Thymus (tissue), 11 donors: ENCODE measurements around the gene MRPS34. TPM values are rescaled to one million over a fixed set of nuclear protein-coding genes. Genes with fewer than 3 reads are reported as not detected.

Experiments used
- DNase-seq, 9 donors: peaks; one replicate each; pipeline ENCODE4 v3.0.0-alpha.2; 2013; ENCODE audit warnings: low spot score in 9 of 9, low read depth in 6 of 9, missing footprints in 1 of 9
- H3K27ac ChIP-seq, 2 donors: one replicate each; pipeline ENCODE4 v1.5.1; 2013; ENCODE audit warnings: control low read depth in 1 of 2, low read depth in 1 of 2, low read length in 1 of 2, mild to moderate bottlenecking in 1 of 2, moderate library complexity in 1 of 2
- H3K27me3 ChIP-seq, 2 donors: one replicate each; pipeline ENCODE4 v1.5.1; 2013; ENCODE audit warnings: low read length in 1 of 2; ENCODE audit not compliant: control insufficient read depth in 2 of 2, insufficient read depth in 1 of 2
- H3K36me3 ChIP-seq, 2 donors: one replicate each; pipeline ENCODE4 v1.5.1; 2013; ENCODE audit warnings: low read length in 1 of 2, mild to moderate bottlenecking in 1 of 2, moderate library complexity in 1 of 2; ENCODE audit not compliant: control insufficient read depth in 2 of 2, insufficient read depth in 2 of 2
- H3K4me1 ChIP-seq, 2 donors: one replicate each; pipeline ENCODE4 v1.5.1; 2013; ENCODE audit warnings: low read length in 2 of 2; ENCODE audit not compliant: control insufficient read depth in 2 of 2, insufficient read depth in 2 of 2
- H3K4me3 ChIP-seq, 2 donors: one replicate each; pipeline ENCODE4 v1.5.1; 2013; ENCODE audit warnings: low read length in 2 of 2, control low read depth in 1 of 2, mild to moderate bottlenecking in 1 of 2
- H3K9me3 ChIP-seq, 2 donors: one replicate each; pipeline ENCODE4 v1.5.1; 2013; ENCODE audit warnings: low read length in 1 of 2, mild to moderate bottlenecking in 1 of 2; ENCODE audit not compliant: control insufficient read depth in 2 of 2, insufficient read depth in 1 of 2
- WGBS: extraction: QIAGEN DNeasy Blood & Tissue Kit; methylation state at CpG from one replicate; pipeline ENCODE4 v1.1.7; 2013; 5-methylcytosine and 5-hydroxymethylcytosine counted together
- polyA plus RNA-seq: library from polyadenylated mRNA; stranded (reverse); fragments of 200-250 nt; gene quantifications from one replicate; pipeline ENCODE4 v1.2.3, GENCODE V29; 2013
- total RNA-seq: library from RNA; stranded (reverse); fragments of 120-200 nt; gene quantifications from one replicate; pipeline ENCODE4 v1.2.4, GENCODE V29; 2013
- donor health status: healthy.

MRPS34 gene
- total and polyA plus RNA-seq, 2 donors = 101 to 103 TPM

DNA sequence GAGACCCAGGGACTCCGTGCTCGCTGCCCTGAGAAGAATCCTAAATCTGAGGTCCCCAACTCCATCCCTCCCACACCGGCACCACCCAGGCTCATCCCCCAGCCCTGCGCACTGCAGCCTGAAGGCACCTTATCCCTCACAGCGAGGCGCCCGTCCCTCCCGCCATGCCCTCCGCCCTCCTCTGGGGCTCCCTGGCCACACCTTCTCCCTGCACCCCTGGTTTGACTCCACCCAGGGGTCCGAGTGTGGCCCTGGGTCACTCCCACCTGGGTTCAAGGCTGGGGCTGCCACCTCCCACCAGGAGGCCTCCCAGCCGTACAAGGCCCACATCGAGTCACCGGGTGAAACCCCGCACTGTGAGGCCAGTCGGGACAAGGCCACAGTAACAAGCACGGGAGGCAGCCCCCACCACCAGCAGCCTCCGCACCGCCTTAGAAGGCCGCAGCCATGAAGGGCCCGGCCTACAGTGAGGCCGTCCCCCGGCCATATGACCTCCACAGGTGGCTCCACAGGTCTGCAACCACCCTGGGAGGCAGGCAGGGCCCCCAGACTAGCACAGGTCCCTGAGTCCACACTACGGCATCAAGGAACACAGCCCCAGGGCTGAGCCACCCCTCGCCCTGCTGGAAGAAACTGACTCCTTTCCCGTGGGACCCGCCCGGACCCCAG lies 45.4 kb upstream of the MRPS34 start:
- H3K4me1 ChIP-seq = no peaks in the 10 kb centered on the region
- no peaks in the 10 kb centered on the region for H3K9me3 ChIP-seq
- peaks cover 33 to 54% of the 10 kb centered on the region in 2 donors for H3K36me3 ChIP-seq
- no peak overlapping the region for H3K27ac ChIP-seq
- no peaks in the 10 kb centered on the region for H3K27me3 ChIP-seq
- 98% methylated on average over 27 of the region's 27 CpGs for WGBS
- no peak for DNase-seq
- H3K4me3 ChIP-seq = no peak overlapping the region

DNA sequence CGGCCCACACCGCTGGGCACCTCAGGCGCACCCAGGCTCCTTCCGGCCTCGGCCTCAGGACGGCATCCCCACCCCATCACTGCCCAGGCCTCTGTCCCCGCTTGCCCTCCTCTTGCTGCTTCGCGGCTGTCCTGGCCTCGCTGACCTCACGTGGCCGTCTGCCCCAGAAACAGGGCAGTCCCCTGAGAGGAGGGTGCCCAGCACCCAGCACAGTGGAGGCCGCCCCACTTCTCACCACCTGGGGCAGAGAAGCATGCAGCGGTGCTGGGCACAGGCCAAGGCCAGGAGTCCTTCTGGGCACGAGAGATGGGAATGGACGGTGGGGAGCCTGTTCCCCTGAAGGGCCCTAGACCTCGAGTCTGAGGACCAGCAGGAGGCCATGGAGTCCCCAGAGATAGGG lies 44.8 kb upstream of the MRPS34 start:
- peaks cover 33 to 56% of the 10 kb centered on the region in 2 donors for H3K36me3 ChIP-seq
- no peaks in the 10 kb centered on the region for H3K4me1 ChIP-seq
- no peak overlapping the region for H3K4me3 ChIP-seq
- WGBS = 98% methylated on average over 17 of the region's 17 CpGs
- H3K27ac ChIP-seq = no peak overlapping the region
- no peak for DNase-seq
- H3K9me3 ChIP-seq = no peaks in the 10 kb centered on the region
- H3K27me3 ChIP-seq = no peaks in the 10 kb centered on the region

DNA sequence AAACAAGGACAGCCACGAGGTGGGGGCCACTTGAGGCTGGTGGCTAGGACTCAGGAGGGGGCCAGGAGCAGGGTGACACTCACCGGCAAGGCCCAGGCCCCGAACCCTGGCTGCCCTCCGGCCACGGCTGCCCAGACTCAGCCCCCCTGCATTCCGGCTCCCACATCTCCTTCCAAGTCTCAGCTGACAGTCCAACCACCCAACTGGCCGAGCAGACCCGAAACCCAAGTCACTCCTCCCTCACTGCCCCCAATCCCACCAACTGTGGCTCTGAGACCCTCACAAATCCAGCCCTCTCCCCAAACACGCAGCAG lies 44.3 kb upstream of the MRPS34 start:
- H3K4me1 ChIP-seq = no peaks in the 10 kb centered on the region
- DNase-seq = no peak

DNA sequence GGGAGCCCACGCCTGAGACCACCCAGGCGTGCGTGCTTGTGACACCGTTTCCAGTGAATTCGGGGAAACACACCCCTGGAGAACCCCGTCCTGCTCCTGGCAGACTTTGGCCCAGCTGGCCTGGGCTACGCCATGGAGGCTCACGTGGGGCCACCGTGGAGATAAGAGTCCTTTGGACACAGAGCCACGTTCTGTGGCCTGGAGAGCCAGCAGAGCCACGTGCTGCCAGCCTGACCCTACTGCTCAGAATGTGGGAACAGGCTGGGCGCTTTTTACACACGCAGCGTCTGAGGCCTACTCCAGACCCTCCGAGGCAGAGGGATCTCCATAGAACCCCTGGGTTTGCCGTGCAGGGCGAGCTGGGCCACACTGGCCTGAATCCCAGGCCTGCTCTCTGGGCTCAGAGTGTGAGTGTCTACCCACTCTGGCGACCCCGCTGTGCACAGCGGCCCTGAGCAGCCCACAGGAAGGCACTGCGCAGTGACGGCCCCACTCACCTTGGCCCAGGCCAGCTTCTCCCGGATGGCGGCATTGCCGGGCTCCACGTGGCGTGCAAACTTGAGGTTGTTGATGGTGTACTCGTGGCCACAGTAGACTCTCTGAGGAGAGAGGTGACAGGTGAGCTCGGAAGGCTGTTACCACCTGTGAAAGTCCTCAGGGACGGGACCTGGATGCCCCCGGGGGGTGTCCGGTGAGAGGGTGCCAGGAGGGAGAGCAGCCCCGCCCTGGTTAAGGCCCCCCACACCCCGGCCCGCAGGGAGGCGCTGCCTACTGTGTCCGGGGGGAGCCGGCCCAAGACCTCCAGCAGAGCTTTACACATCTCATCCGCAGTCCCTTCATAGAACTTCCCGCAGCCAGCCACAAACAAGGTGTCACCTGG lies 43.7 kb upstream of the MRPS34 start:
- Histone ChIP-seq H3K9me3 (no peaks in the 10 kb centered on the region), H3K4me1 (no peaks in the 10 kb centered on the region), H3K27me3 (no peaks in the 10 kb centered on the region), H3K36me3 (peaks cover 24 to 46% of the 10 kb centered on the region in 2 donors), H3K4me3 (no peak overlapping the region), H3K27ac (no peak overlapping the region)
- DNase-seq = no peak
- 98% methylated on average over 40 of the region's 40 CpGs for WGBS

More for the DNA sequence above, 44.3 kb upstream of the MRPS34 start:
- no peak overlapping the region for H3K4me3 ChIP-seq
- H3K27me3 ChIP-seq = no peaks in the 10 kb centered on the region
- H3K27ac ChIP-seq = no peak overlapping the region
- peaks cover 30 to 51% of the 10 kb centered on the region in 2 donors for H3K36me3 ChIP-seq
- WGBS = over 99% methylated on average over 9 of the region's 9 CpGs
- H3K9me3 ChIP-seq = no peaks in the 10 kb centered on the region

DNA sequence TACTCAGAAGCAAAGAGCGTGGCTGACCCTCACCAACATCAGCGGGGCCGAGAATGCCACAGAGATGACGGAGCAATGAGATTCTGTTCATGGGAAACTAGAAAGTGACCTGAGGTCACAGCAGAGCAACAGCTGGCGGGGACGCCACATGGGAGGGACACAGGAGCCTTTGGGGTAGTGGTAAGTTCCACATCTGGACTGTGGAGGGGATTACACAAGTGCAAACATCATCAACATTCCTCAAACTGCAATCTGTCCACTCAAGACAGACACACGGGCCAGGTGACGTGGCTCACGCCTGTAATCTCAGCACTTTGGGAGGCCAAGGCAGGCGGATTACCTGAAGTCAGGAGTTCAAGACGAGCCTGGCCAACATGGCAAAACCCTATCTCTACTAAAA lies 42.5 kb upstream of the MRPS34 start:
- no peak overlapping the region for H3K4me3 ChIP-seq
- no peaks in the 10 kb centered on the region for H3K27me3 ChIP-seq
- H3K9me3 ChIP-seq = no peaks in the 10 kb centered on the region
- H3K4me1 ChIP-seq = no peaks in the 10 kb centered on the region
- no peak for DNase-seq
- 98% methylated on average over 11 of the region's 11 CpGs for WGBS
- H3K36me3 ChIP-seq = peaks cover 20 to 39% of the 10 kb centered on the region in 2 donors
- no peak overlapping the region for H3K27ac ChIP-seq

DNA sequence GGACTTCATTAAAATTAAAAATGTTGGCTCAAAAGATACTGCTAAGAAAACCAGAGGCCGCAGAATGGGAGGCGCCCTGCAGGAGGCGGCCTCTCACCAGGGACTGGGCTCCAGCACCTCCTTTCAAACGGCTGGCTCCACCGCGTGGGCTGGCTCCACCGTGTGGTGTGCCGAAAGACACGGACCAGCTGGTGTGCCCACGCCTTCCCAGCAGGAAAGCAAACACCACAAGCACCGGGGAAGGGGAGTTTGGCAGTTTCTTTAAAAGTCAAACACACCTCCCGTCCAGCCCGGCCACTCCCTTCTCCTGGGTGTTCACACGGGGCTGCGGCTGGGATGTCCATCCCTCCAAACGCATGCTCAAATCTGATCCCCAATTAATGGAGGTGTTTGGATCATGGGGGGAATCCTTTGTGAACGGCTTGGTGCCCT lies 39.8 kb upstream of the MRPS34 start:
- peak in 2 of 9 donors; percentile 31 to 52 for DNase-seq
- 42% methylated on average over 17 of the region's 17 CpGs for WGBS
- Histone ChIP-seq H3K9me3 (no peaks in the 10 kb centered on the region), H3K27me3 (no peaks in the 10 kb centered on the region), H3K36me3 (peaks cover 38 to 41% of the 10 kb centered on the region in 2 donors), H3K4me3 (no peak overlapping the region), H3K4me1 (no peaks in the 10 kb centered on the region), H3K27ac (no peak overlapping the region)

DNA sequence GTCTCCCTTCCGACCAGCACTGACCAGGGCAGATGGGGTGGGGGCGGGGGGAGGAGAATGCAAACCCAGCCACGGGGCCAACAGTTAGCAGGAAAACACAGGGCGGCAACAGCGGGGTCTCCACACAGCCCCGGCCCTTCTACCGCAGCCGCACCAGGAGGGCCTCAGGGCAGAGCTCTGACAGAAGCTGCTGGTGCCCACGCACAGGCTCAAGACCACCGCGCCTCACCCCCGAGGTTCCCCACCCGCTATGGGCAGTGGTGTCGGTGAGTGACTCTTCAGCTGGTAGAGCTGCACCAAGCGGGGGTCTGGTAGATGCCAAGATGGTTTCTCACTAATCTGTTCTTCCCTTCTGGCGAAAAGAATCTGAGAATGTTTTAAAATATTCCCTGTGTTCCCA lies 37.6 kb upstream of the MRPS34 start:
- WGBS = 98% methylated on average over 16 of the region's 16 CpGs
- Histone ChIP-seq H3K4me1 (no peaks in the 10 kb centered on the region), H3K4me3 (no peak overlapping the region), H3K9me3 (peaks cover 0 to 7% of the 10 kb centered on the region in 2 donors), H3K27me3 (no peaks in the 10 kb centered on the region), H3K27ac (no peak overlapping the region), H3K36me3 (peaks cover 27 to 37% of the 10 kb centered on the region in 2 donors)
- no peak for DNase-seq

DNA sequence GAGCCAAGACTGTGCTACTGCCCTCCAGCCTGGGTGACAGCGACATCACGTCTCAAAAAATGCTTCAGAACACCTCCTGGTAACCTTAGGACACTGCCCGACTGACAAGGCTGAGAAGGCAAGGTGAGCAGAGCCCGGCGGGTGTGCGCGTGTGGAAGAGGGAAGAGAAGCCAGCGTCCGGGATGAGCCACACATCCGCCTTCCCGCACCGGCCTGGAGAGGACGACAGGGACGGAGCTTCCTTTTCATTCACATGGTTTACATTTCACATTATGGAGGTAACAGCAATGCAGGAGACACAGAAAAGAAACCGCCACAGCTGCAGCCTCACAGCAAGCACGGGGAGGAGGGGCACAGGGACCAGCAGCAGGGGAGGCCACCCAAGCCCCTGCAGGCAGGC lies 37.2 kb upstream of the MRPS34 start:
- Histone ChIP-seq H3K27ac (no peak overlapping the region), H3K36me3 (peaks cover 25 to 33% of the 10 kb centered on the region in 2 donors), H3K4me1 (no peaks in the 10 kb centered on the region), H3K4me3 (no peak overlapping the region), H3K9me3 (peaks cover 0 to 7% of the 10 kb centered on the region in 2 donors), H3K27me3 (no peaks in the 10 kb centered on the region)
- 98% methylated on average over 16 of the region's 16 CpGs for WGBS
- no peak for DNase-seq

DNA sequence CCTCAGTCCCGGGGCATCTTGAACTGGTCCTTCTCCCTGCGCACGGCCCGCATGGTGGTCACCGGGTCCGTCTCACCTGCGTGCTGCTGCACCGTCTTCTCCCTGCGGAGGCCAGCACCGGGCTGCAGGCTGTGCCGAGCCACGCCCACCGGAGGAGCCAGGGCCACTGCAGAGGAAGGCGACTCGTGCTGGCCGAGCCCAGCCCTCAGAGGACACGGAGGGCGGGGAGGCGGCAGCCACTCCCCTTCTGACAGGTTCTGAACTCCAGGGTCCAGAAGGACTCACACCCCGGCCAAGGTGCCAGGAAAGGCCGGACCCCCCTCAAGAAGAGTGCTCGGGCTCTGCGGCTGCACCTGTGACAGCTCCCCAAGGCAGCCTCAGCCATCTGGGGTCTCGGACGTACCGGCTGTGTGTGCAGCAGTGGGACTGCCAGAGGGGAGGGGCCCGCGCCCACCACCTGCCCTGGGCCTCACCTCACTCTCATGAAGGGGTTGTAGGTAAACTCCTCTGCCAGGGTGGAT lies 36.4 kb upstream of the MRPS34 start:
- Histone ChIP-seq H3K4me3 (no peak overlapping the region), H3K27me3 (no peaks in the 10 kb centered on the region), H3K9me3 (peaks cover 0 to 7% of the 10 kb centered on the region in 2 donors), H3K27ac (no peak overlapping the region), H3K36me3 (peaks cover 25 to 31% of the 10 kb centered on the region in 2 donors), H3K4me1 (no peaks in the 10 kb centered on the region)
- 84% methylated on average over 28 of the region's 28 CpGs for WGBS
- DNase-seq = no peak
